SH-SY5Y (cell line): ENCODE data around the gene NTM.

Experiments
- GATA2 ChIP-seq: IDR thresholded peaks from 2 replicates; pipeline ENCODE4 v1.6.1; 2011; ENCODE audit warnings: mild to moderate bottlenecking, low read depth, low read length
- GATA3 ChIP-seq: IDR thresholded peaks from 2 replicates; pipeline ENCODE4 v1.6.1; 2011; ENCODE audit warnings: low read depth, mild to moderate bottlenecking, low read length, moderate library complexity

DNA sequence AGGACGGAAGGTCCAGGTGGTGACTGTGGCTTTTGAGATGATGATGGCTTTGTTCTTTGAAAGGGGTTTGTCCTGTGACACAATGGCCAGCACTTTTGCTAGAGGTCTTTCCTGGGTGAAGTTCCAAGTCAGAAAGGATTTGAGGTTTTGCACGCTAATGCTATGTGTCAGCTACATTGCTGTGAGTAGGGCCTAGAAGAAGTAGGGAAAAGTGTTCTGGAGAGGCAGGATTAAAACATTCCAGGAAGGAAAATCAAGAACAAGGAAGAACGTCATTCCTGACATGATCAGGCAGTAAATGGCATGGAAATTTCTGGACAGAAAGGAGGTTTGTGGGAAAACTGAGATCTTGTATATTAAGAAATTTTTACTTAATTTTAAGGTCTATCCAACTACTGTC, 290.7 kb downstream of the NTM start:
- TF ChIP-seq GATA3 (no peak), GATA2 (no peak)
